Subcutaneous adipose tissue (tissue), 4 donors: Measurements from ENCODE around the gene PCNX4. TPM values are rescaled to one million over a fixed set of nuclear protein-coding genes. Genes with fewer than 3 reads are reported as not detected.

Experiments
- CTCF ChIP-seq: fragments of 450-650 bp; IDR thresholded peaks from one replicate; pipeline ENCODE4 v1.5.1; 2016; ENCODE audit warnings: low read depth, mild to moderate bottlenecking, control low read depth, antibody characterized with exemption, moderate library complexity
- total RNA-seq, 4 donors: library from RNA; depleted of rRNA; stranded (reverse); fragments of >200 nt; gene quantifications; one replicate each; pipeline ENCODE4 v1.1.0, GENCODE V29; 2016

Gene PCNX4
- total RNA-seq, 4 donors from 2014 or later = 38.1 to 59.7 (median 56.0) TPM

GRCh38 chr14:60134702-60135101 is 43.0 kb downstream of the PCNX4 start:
- TF ChIP-seq CTCF = no peak

GRCh38 chr14:60151715-60152114 is 60.0 kb downstream of the PCNX4 start:
- no peak for TF ChIP-seq CTCF

GRCh38 chr14:60153991-60154390 is 62.3 kb downstream of the PCNX4 start:
- no peak for TF ChIP-seq CTCF

- no peak for TF ChIP-seq CTCF
Observed at GRCh38 chr14:60154671-60155070, 62.9 kb downstream of the PCNX4 start.

- TF ChIP-seq CTCF = no peak
Observed at GRCh38 chr14:60160422-60160821, 68.7 kb downstream of the PCNX4 start.

- TF ChIP-seq CTCF = no peak
Observed at GRCh38 chr14:60161196-60162107, 69.7 kb downstream of the PCNX4 start.

GRCh38 chr14:60163693-60164092 is 72.0 kb downstream of the PCNX4 start:
- no peak for TF ChIP-seq CTCF
